ENCODE data around the gene CNMD. TPM values are rescaled to one million over a fixed set of nuclear protein-coding genes. Genes with fewer than 3 reads are reported as not detected.

Gene CNMD
- total RNA-seq, 1 donor from 2014 or later, result not detected

GRCh38 chr13:52737965-52738364, 1.7 kb downstream of the CNMD start:
- TF ChIP-seq CTCF (IDR thresholded peaks at IDR 0.05), result no peak
- Mint-ChIP-seq H3K4me3 (ENCODE audit: unreplicated experiment) (no peak overlapping the region), H3K4me1 (ENCODE audit: low read depth) (no peaks in the 10 kb centered on the region), H3K27ac (ENCODE audit: unreplicated experiment) (no peak overlapping the region), H3K27me3 (ENCODE audit: low read depth) (peaks cover 38% of the 10 kb centered on the region), H3K36me3 (ENCODE audit: low read depth) (no peaks in the 10 kb centered on the region), H3K9me3 (ENCODE audit: low read depth) (peaks cover 6% of the 10 kb centered on the region)
- DNase-seq (ENCODE audit: low spot score), result no peak

GRCh38 chr13:52737451-52737850, 2.2 kb downstream of the CNMD start:
- H3K4me3 Mint-ChIP-seq (ENCODE audit: unreplicated experiment), result no peak overlapping the region
- no peak for TF ChIP-seq CTCF (IDR thresholded peaks at IDR 0.05)
- no peaks in the 10 kb centered on the region for H3K36me3 Mint-ChIP-seq (ENCODE audit: low read depth)
- H3K4me1 Mint-ChIP-seq (ENCODE audit: low read depth), result no peaks in the 10 kb centered on the region
- peaks cover 1% of the 10 kb centered on the region for H3K9me3 Mint-ChIP-seq (ENCODE audit: low read depth)
- H3K27me3 Mint-ChIP-seq (ENCODE audit: low read depth), result peaks cover 34% of the 10 kb centered on the region
- H3K27ac Mint-ChIP-seq (ENCODE audit: unreplicated experiment), result no peak overlapping the region
- DNase-seq (ENCODE audit: low spot score), result no peak

- TF ChIP-seq CTCF (IDR thresholded peaks at IDR 0.05), result no peak
- no peaks in the 10 kb centered on the region for H3K9me3 Mint-ChIP-seq (ENCODE audit: low read depth)
- no peaks in the 10 kb centered on the region for H3K4me1 Mint-ChIP-seq (ENCODE audit: low read depth)
- no peak overlapping the region for H3K27ac Mint-ChIP-seq (ENCODE audit: unreplicated experiment)
- no peaks in the 10 kb centered on the region for H3K36me3 Mint-ChIP-seq (ENCODE audit: low read depth)
- no peak for DNase-seq (ENCODE audit: low spot score)
- no peak overlapping the region for H3K4me3 Mint-ChIP-seq (ENCODE audit: unreplicated experiment)
- H3K27me3 Mint-ChIP-seq (ENCODE audit: low read depth), result peaks cover 32% of the 10 kb centered on the region
Observed at GRCh38 chr13:52736891-52737290, 2.7 kb downstream of the CNMD start.

GRCh38 chr13:52734075-52734623, 5.5 kb downstream of the CNMD start:
- Mint-ChIP-seq H3K9me3 (ENCODE audit: low read depth) (no peaks in the 10 kb centered on the region), H3K36me3 (ENCODE audit: low read depth) (no peaks in the 10 kb centered on the region), H3K27me3 (ENCODE audit: low read depth) (peaks cover 21% of the 10 kb centered on the region), H3K4me1 (ENCODE audit: low read depth) (no peaks in the 10 kb centered on the region), H3K4me3 (ENCODE audit: unreplicated experiment) (no peak overlapping the region), H3K27ac (ENCODE audit: unreplicated experiment) (no peak overlapping the region)
- DNase-seq (ENCODE audit: low spot score), result no peak
- no peak for TF ChIP-seq CTCF (IDR thresholded peaks at IDR 0.05)

- no peak overlapping the region for H3K27ac Mint-ChIP-seq (ENCODE audit: unreplicated experiment)
- H3K36me3 Mint-ChIP-seq (ENCODE audit: low read depth), result no peaks in the 10 kb centered on the region
- peaks cover 5% of the 10 kb centered on the region for H3K27me3 Mint-ChIP-seq (ENCODE audit: low read depth)
- no peak overlapping the region for H3K4me3 Mint-ChIP-seq (ENCODE audit: unreplicated experiment)
- DNase-seq (ENCODE audit: low spot score), result no peak
- H3K9me3 Mint-ChIP-seq (ENCODE audit: low read depth), result no peaks in the 10 kb centered on the region
- H3K4me1 Mint-ChIP-seq (ENCODE audit: low read depth), result no peaks in the 10 kb centered on the region
- no peak for TF ChIP-seq CTCF (IDR thresholded peaks at IDR 0.05)
Observed at GRCh38 chr13:52726258-52726657, 13.4 kb downstream of the CNMD start.

Data from chondrocyte (in vitro differentiated cells).